Ovary (tissue), 3 donors: Measurements from ENCODE around the gene SPPL3.

Experiments
- CTCF ChIP-seq, 3 donors: fragments of 450-650 bp in 2 of 3; fragments of 200-600 bp in 1 of 3; IDR thresholded peaks; one replicate each; pipeline versions ENCODE4 v1.5.1 to v1.8.0; 2016 to 2022; ENCODE audit warnings: antibody characterized with exemption in 3 of 3, mild to moderate bottlenecking in 1 of 3
- EP300 ChIP-seq: sonication (generic); formaldehyde crosslinking; IDR thresholded peaks from one replicate; pipeline ENCODE4 v1.6.1; 2017; ENCODE audit warnings: antibody characterized with exemption
- POLR2A ChIP-seq: fragments of 450-650 bp; IDR thresholded peaks from one replicate; pipeline ENCODE4 v1.6.1; 2017; ENCODE audit warnings: antibody characterized with exemption, mild to moderate bottlenecking, moderate library complexity
- donor health status: DM: no; HTN: no; CAD: no.

- TF ChIP-seq CTCF (IDR thresholded peaks at IDR 0.05) (no peak), POLR2A (no peak), EP300 (no peak)
Observed at GRCh38 chr12:120879718-120880300, 24.3 kb downstream of the SPPL3 start.
